Measurements from ENCODE around the gene RNF213.

DNA sequence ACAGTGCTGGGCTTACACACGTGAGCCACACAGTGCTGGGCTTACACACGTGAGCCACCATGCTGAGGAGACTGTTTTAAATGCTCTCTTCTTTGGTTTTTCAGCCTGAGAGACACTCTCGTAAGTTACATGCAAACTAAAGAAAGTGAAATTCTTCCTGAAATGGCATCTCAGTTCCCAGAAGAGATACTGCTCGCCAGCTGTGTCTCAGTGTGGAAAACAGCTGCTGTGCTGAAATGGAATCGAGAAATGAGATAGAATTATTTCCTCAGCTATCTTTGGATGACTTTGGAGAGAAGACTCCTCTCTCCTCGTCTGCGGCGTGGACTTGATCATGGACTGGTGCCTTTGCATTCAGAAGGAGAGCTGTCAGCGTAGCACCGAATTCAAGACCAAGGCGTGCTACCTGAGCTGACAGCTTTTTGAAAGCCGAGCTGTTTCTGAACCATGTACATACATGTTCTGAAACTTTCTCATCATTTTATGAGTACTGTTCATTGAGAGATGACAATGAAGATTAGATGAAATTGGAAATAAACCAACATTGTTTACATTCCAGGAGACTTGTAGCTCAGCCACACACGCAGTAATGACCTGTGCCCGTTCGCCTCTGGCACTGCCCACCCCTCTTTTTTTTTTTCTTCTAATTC lies 132.7 kb downstream of the RNF213 start:
- TF ChIP-seq, protein P1, sequence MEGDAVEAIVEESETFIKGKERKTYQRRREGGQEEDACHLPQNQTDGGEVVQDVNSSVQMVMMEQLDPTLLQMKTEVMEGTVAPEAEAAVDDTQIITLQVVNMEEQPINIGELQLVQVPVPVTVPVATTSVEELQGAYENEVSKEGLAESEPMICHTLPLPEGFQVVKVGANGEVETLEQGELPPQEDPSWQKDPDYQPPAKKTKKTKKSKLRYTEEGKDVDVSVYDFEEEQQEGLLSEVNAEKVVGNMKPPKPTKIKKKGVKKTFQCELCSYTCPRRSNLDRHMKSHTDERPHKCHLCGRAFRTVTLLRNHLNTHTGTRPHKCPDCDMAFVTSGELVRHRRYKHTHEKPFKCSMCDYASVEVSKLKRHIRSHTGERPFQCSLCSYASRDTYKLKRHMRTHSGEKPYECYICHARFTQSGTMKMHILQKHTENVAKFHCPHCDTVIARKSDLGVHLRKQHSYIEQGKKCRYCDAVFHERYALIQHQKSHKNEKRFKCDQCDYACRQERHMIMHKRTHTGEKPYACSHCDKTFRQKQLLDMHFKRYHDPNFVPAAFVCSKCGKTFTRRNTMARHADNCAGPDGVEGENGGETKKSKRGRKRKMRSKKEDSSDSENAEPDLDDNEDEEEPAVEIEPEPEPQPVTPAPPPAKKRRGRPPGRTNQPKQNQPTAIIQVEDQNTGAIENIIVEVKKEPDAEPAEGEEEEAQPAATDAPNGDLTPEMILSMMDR (IDR thresholded peaks at IDR 0.05): no peak
- TF ChIP-seq, protein P2, sequence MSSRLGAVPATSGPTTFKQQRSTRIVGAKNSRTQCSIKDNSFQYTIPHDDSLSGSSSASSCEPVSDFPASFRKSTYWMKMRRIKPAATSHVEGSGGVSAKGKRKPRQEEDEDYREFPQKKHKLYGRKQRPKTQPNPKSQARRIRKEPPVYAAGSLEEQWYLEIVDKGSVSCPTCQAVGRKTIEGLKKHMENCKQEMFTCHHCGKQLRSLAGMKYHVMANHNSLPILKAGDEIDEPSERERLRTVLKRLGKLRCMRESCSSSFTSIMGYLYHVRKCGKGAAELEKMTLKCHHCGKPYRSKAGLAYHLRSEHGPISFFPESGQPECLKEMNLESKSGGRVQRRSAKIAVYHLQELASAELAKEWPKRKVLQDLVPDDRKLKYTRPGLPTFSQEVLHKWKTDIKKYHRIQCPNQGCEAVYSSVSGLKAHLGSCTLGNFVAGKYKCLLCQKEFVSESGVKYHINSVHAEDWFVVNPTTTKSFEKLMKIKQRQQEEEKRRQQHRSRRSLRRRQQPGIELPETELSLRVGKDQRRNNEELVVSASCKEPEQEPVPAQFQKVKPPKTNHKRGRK (CRISPR knock-in tag; IDR thresholded peaks at IDR 0.05; ENCODE audit: borderline replicate concordance): no peak
- no peak for TF ChIP-seq KAT7 (CRISPR knock-in tag; IDR thresholded peaks at IDR 0.05; ENCODE audit: borderline replicate concordance)
- no peak for TF ChIP-seq SP1 (CRISPR knock-in tag; conservative IDR thresholded peaks at IDR 0.05)
- no peak for TF ChIP-seq NR2C2 (CRISPR knock-in tag; IDR thresholded peaks at IDR 0.05)
- no peak for TF ChIP-seq TP53 (CRISPR knock-in tag; IDR thresholded peaks at IDR 0.05)
- TF ChIP-seq, protein P3, sequence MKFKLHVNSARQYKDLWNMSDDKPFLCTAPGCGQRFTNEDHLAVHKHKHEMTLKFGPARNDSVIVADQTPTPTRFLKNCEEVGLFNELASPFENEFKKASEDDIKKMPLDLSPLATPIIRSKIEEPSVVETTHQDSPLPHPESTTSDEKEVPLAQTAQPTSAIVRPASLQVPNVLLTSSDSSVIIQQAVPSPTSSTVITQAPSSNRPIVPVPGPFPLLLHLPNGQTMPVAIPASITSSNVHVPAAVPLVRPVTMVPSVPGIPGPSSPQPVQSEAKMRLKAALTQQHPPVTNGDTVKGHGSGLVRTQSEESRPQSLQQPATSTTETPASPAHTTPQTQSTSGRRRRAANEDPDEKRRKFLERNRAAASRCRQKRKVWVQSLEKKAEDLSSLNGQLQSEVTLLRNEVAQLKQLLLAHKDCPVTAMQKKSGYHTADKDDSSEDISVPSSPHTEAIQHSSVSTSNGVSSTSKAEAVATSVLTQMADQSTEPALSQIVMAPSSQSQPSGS (CRISPR knock-in tag; IDR thresholded peaks at IDR 0.05; ENCODE audit: borderline replicate concordance, low read depth): no peak
- TF ChIP-seq, protein P4, sequence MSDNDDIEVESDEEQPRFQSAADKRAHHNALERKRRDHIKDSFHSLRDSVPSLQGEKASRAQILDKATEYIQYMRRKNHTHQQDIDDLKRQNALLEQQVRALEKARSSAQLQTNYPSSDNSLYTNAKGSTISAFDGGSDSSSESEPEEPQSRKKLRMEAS (CRISPR knock-in tag; IDR thresholded peaks at IDR 0.05): no peak
- TF ChIP-seq NFYB (CRISPR knock-in tag; conservative IDR thresholded peaks at IDR 0.05; ENCODE audit: low read depth): no peak

All from WTC11 (cell line).